Neural cell (in vitro differentiated cells): ENCODE measurements around the gene MRPS34.

Experiments used
- CTCF ChIP-seq: fragments of 450-650 bp; IDR thresholded peaks from 2 replicates; pipeline ENCODE4 v1.5.1; 2014; ENCODE audit warnings: antibody characterized with exemption, mild to moderate bottlenecking, moderate library complexity; ENCODE audit not compliant: poor library complexity, severe bottlenecking
- EP300 ChIP-seq: fragments of 450-650 bp; conservative IDR thresholded peaks from 2 replicates; pipeline ENCODE4 v1.6.1; 2014; ENCODE audit warnings: antibody characterized with exemption, mild to moderate bottlenecking, moderate library complexity; ENCODE audit not compliant: poor library complexity, severe bottlenecking
- EZH2 ChIP-seq: fragments of 200-600, 300-800 bp; shearing (Covaris generic), sonication (generic); IDR thresholded peaks from 2 replicates; pipeline ENCODE4 v1.6.1; 2014; ENCODE audit warnings: antibody characterized with exemption, low read length, borderline replicate concordance, mild to moderate bottlenecking; ENCODE audit not compliant: insufficient read depth, poor library complexity, severe bottlenecking
- POLR2AphosphoS5 ChIP-seq: IDR thresholded peaks from 2 replicates; pipeline ENCODE4 v1.6.1; 2012
- RAD21 ChIP-seq: fragments of 450-650 bp; conservative IDR thresholded peaks from 2 replicates; pipeline ENCODE4 v1.6.1; 2014; ENCODE audit warnings: antibody characterized with exemption, mild to moderate bottlenecking, moderate library complexity
- TAF1 ChIP-seq: IDR thresholded peaks from 2 replicates; pipeline ENCODE4 v1.6.1; 2012; ENCODE audit warnings: low read depth
- TF ChIP-seq, protein P1 (sequence below): IDR thresholded peaks from 2 replicates; pipeline ENCODE4 v1.6.1; 2012; ENCODE audit warnings: borderline replicate concordance

GRCh38 chr16:1810106-1810505 lies 37.2 kb upstream of the MRPS34 start:
- TF ChIP-seq CTCF, result no peak
- TF ChIP-seq EP300, result no peak
- TF ChIP-seq POLR2AphosphoS5, result no peak
- TF ChIP-seq, protein P1, sequence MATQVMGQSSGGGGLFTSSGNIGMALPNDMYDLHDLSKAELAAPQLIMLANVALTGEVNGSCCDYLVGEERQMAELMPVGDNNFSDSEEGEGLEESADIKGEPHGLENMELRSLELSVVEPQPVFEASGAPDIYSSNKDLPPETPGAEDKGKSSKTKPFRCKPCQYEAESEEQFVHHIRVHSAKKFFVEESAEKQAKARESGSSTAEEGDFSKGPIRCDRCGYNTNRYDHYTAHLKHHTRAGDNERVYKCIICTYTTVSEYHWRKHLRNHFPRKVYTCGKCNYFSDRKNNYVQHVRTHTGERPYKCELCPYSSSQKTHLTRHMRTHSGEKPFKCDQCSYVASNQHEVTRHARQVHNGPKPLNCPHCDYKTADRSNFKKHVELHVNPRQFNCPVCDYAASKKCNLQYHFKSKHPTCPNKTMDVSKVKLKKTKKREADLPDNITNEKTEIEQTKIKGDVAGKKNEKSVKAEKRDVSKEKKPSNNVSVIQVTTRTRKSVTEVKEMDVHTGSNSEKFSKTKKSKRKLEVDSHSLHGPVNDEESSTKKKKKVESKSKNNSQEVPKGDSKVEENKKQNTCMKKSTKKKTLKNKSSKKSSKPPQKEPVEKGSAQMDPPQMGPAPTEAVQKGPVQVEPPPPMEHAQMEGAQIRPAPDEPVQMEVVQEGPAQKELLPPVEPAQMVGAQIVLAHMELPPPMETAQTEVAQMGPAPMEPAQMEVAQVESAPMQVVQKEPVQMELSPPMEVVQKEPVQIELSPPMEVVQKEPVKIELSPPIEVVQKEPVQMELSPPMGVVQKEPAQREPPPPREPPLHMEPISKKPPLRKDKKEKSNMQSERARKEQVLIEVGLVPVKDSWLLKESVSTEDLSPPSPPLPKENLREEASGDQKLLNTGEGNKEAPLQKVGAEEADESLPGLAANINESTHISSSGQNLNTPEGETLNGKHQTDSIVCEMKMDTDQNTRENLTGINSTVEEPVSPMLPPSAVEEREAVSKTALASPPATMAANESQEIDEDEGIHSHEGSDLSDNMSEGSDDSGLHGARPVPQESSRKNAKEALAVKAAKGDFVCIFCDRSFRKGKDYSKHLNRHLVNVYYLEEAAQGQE, result no peak
- no peak for TF ChIP-seq EZH2
- TF ChIP-seq RAD21, result no peak
- no peak for TF ChIP-seq TAF1
